Stomach (tissue), 9 donors: Measurements from ENCODE around the gene BSPRY. TPM values are rescaled to one million over a fixed set of nuclear protein-coding genes. Genes with fewer than 3 reads are reported as not detected.

Experiments
- DNase-seq, 2 donors: peaks; one replicate each; pipeline versions ENCODE4 v3.0.0 to v3.0.0-alpha.2; 2013 to 2019
- H3K27ac ChIP-seq, 5 donors: fragments of 200-600 bp in 4 of 5; sonication (generic) in 4 of 5; one replicate each; pipeline ENCODE4 v1.5.1; 2013 to 2019; ENCODE audit warnings: mild to moderate bottlenecking in 1 of 5, moderate library complexity in 1 of 5
- H3K27me3 ChIP-seq, 3 donors: fragments of 200-600 bp; sonication (generic); one replicate each; pipeline ENCODE4 v1.5.1; 2017 to 2019; ENCODE audit warnings: mixed run types in 1 of 3
- H3K36me3 ChIP-seq, 4 donors: fragments of 200-600 bp; sonication (generic); 1 replicate in 3 of 4; 2 replicates in 1 of 4; pipeline ENCODE4 v1.5.1; 2016 to 2019
- H3K4me1 ChIP-seq, 4 donors: fragments of 200-600 bp; sonication (generic); one replicate each; pipeline ENCODE4 v1.5.1; 2016 to 2019
- H3K4me3 ChIP-seq, 4 donors: fragments of 200-600 bp; sonication (generic) in 3 of 4; one replicate each; pipeline ENCODE4 v1.5.1; 2016 to 2019; ENCODE audit warnings: mild to moderate bottlenecking in 1 of 4
- H3K9me3 ChIP-seq, 4 donors: fragments of 200-600 bp; sonication (generic); one replicate each; pipeline ENCODE4 v1.5.1; 2016 to 2019
- EP300 ChIP-seq: sonication (generic); formaldehyde crosslinking; IDR thresholded peaks from one replicate; pipeline ENCODE4 v1.6.1; 2017; ENCODE audit warnings: antibody characterized with exemption
- POLR2A ChIP-seq, 4 donors: fragments of 450-650 bp; IDR thresholded peaks; one replicate each; pipeline ENCODE4 v1.6.1; 2016; ENCODE audit warnings: antibody characterized with exemption in 4 of 4, control low read depth in 2 of 4, mild to moderate bottlenecking in 1 of 4, moderate library complexity in 1 of 4
- POLR2AphosphoS5 ChIP-seq, 3 donors: sonication (generic); formaldehyde crosslinking; IDR thresholded peaks; one replicate each; pipeline ENCODE4 v1.6.1; 2016; ENCODE audit warnings: antibody characterized with exemption in 3 of 3
- WGBS, 5 donors: extraction: QIAGEN DNeasy Blood & Tissue Kit in 3 of 5; methylation state at CpG; one replicate each; pipeline versions ENCODE4 v1.1.5 to v1.1.7; 2013 to 2018; 5-methylcytosine and 5-hydroxymethylcytosine counted together
- intact Hi-C: fragments of 100-400 bp; cut with DNase I; formaldehyde crosslinking; loops from one replicate; pipeline ENCODE4 v1.15.1; 2023; ENCODE audit warnings: low total_unique reads
- polyA plus RNA-seq, 3 donors: library from polyadenylated mRNA; stranded (reverse); fragments of 200-250 nt; gene quantifications; one replicate each; pipeline ENCODE4 v1.2.3, GENCODE V29; 2013
- total RNA-seq, 5 donors: library from RNA; depleted of rRNA; stranded (reverse); fragments of >200 nt; gene quantifications; one replicate each; pipeline versions ENCODE4 v1.1.0 to v1.2.3, GENCODE V29; 2014 to 2016
- TF ChIP-seq, protein P1 (sequence below), 7 experiments: fragments of 450-650 bp in 4 of 7; fragments of 200-600 bp in 3 of 7; sonication (generic) in 3 of 7; IDR thresholded peaks; one replicate each; pipeline ENCODE4 v1.5.1; 2016 to 2019; ENCODE audit warnings: antibody characterized with exemption in 7 of 7, control low read depth in 2 of 7, mild to moderate bottlenecking in 1 of 7
- donor health status: healthy with polysubstance abuse.
- donor health status: Bipolar disorder and iron deficiency.
- donor health status: healthy.

The BSPRY gene
- total and polyA plus RNA-seq, 8 donors, result 2.2 to 60.3 (median 20.0) TPM

- Histone ChIP-seq H3K36me3 (peaks cover 0 to 17% (median 3%) of the 10 kb centered on the region in 4 donors), H3K4me1 (no peaks in the 10 kb centered on the region), H3K9me3 (no peaks in the 10 kb centered on the region), H3K27ac (no peak overlapping the region), H3K4me3 (no peak overlapping the region), H3K27me3 (peaks cover 0 to 9% (median 0%) of the 10 kb centered on the region in 3 donors)
- TF ChIP-seq POLR2A (IDR thresholded peaks at IDR 0.05), result no peak
- TF ChIP-seq EP300, result no peak
- no peak for TF ChIP-seq POLR2AphosphoS5 (IDR thresholded peaks at IDR 0.05)
- TF ChIP-seq, protein P1, sequence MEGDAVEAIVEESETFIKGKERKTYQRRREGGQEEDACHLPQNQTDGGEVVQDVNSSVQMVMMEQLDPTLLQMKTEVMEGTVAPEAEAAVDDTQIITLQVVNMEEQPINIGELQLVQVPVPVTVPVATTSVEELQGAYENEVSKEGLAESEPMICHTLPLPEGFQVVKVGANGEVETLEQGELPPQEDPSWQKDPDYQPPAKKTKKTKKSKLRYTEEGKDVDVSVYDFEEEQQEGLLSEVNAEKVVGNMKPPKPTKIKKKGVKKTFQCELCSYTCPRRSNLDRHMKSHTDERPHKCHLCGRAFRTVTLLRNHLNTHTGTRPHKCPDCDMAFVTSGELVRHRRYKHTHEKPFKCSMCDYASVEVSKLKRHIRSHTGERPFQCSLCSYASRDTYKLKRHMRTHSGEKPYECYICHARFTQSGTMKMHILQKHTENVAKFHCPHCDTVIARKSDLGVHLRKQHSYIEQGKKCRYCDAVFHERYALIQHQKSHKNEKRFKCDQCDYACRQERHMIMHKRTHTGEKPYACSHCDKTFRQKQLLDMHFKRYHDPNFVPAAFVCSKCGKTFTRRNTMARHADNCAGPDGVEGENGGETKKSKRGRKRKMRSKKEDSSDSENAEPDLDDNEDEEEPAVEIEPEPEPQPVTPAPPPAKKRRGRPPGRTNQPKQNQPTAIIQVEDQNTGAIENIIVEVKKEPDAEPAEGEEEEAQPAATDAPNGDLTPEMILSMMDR (IDR thresholded peaks at IDR 0.05), result no peak
- intact Hi-C loops, result no loop called here
- DNase-seq, result no peak
- WGBS, 5 donors, result 81 to 92% (median 84%) methylated on average over 3 of the region's 3 CpGs
Measured at GRCh38 chr9:113311961-113312360, 37.4 kb upstream of the BSPRY start.

- Histone ChIP-seq H3K9me3 (no peaks in the 10 kb centered on the region), H3K4me3 (no peak overlapping the region), H3K27me3 (no peaks in the 10 kb centered on the region), H3K36me3 (peaks cover 0 to 25% (median 7%) of the 10 kb centered on the region in 4 donors), H3K4me1 (no peaks in the 10 kb centered on the region), H3K27ac (no peak overlapping the region)
- intact Hi-C loops, result no loop called here
- no peak for DNase-seq
- WGBS, 5 donors, result 71 to 82% (median 77%) methylated on average over 5 of the region's 5 CpGs
- TF ChIP-seq POLR2AphosphoS5 (IDR thresholded peaks at IDR 0.05), result no peak
- TF ChIP-seq, protein P1 (IDR thresholded peaks at IDR 0.05), result no peak
- no peak for TF ChIP-seq EP300
Measured at GRCh38 chr9:113313261-113313660, 36.1 kb upstream of the BSPRY start.

DNA sequence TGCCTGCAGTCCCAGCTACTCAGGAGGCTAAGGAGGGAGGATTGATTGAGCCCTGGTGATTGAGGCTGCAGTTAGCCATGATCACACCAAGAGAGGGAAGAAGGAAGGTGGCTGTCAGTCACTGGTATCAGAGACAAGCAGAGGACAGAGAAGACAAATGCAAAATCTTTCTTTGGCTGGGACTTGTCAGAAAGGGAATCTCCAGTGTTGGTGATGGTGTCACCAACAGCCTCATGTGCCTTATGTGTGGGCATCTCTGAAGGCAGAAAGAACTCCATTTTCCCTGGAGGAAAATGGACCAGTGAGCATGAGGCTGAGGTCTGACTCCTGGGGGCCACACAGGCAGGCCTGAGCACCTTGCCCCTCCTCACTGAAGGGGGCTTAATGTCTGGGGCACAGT lies 34.1 kb upstream of the BSPRY start:
- Histone ChIP-seq H3K36me3 (peaks cover 0 to 45% (median 23%) of the 10 kb centered on the region in 4 donors), H3K4me3 (no peak overlapping the region), H3K9me3 (no peaks in the 10 kb centered on the region), H3K4me1 (no peaks in the 10 kb centered on the region), H3K27ac (no peak overlapping the region), H3K27me3 (no peaks in the 10 kb centered on the region)
- no peak for DNase-seq
- no peak for TF ChIP-seq POLR2A (IDR thresholded peaks at IDR 0.05)
- TF ChIP-seq EP300, result no peak
- TF ChIP-seq, protein P1 (IDR thresholded peaks at IDR 0.05), result no peak
- TF ChIP-seq POLR2AphosphoS5 (IDR thresholded peaks at IDR 0.05), result no peak
- intact Hi-C loops, result no loop called here

DNA sequence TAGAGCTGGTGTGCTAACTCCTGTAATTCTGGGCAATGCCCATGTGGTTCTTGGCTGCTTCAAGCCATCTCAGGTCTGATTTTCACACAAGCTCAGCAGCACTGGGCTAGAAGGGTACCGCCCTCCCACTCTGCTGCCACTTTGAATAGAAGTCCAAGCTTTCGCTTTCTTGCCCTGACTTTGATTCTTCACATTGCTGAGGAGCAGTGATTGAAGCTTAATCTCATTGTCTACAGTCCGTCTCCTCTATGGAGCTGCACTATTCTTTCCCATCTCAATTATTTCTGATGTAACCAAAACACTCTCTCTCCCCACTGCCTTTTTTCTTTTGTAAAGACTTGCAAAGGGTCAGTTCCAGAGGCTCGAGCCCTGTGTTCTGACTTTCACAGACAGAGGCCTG lies 33.3 kb upstream of the BSPRY start:
- no peak for TF ChIP-seq POLR2A (IDR thresholded peaks at IDR 0.05)
- TF ChIP-seq EP300, result no peak
- TF ChIP-seq, protein P1 (IDR thresholded peaks at IDR 0.05), result no peak
- TF ChIP-seq POLR2AphosphoS5 (IDR thresholded peaks at IDR 0.05), result no peak
- no peaks in the 10 kb centered on the region for H3K9me3 ChIP-seq
- intact Hi-C loops, result no loop called here
- no peak overlapping the region for H3K27ac ChIP-seq
- 92 to 99% (median 93%) methylated on average over 4 of the region's 4 CpGs for WGBS, 5 donors
- H3K27me3 ChIP-seq, result no peaks in the 10 kb centered on the region
- H3K4me3 ChIP-seq, result no peak overlapping the region
- no peak for DNase-seq
- H3K4me1 ChIP-seq, result no peaks in the 10 kb centered on the region
- H3K36me3 ChIP-seq, result peaks cover 0 to 51% (median 30%) of the 10 kb centered on the region in 4 donors
